GM18511 (cell line): ENCODE data around the gene GPR137B.
A peak's percentile ranks its signal among the peaks of the same experiment; 100 is the strongest.
"Not testable (repeated sequence)": the region's sequence is repeated elsewhere in the genome, so short reads cannot be mapped to it uniquely, and the experiment has no call there.

Source experiments
- ATAC-seq: cut with Tn5 transposase; IDR thresholded peaks from one replicate; pipeline ENCODE4 v1.9.1; 2021; ENCODE audit warnings: mild to moderate bottlenecking, moderate library complexity; ENCODE audit not compliant: unreplicated experiment

GPR137B gene

GRCh38 chr1:236159704-236160539 lies 17.6 kb downstream of the GPR137B start:
- ATAC-seq: peak; percentile 48

DNA sequence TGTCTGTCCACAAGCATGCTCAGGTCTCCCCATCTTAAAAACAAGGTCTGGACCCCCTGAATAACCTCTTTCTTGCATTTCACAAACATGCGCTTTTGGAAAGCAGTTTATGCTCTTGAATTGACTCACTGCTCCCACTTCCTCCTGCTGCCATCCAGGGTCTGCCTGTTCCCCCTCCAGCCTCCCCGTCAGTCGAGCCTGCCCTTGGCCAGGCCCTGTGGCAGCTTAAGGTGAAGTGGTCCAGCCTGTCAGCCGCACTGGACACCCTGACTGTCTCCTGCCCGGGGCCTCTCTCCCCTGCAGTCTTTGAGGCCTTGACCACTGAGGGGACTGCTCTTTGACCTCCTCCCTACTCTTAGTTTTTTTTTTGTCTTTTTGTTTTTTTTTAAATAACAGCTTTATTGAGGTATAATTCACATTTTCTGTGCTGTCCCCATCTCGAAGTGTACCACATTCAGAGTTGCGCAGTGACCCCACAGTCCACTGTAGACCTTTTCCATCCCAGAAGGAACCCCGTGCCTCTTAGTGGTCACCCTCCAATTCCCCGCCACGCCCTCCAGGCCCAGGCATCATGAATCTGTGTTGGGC lies 18.3 kb downstream of the GPR137B start:
- ATAC-seq: no peak

DNA sequence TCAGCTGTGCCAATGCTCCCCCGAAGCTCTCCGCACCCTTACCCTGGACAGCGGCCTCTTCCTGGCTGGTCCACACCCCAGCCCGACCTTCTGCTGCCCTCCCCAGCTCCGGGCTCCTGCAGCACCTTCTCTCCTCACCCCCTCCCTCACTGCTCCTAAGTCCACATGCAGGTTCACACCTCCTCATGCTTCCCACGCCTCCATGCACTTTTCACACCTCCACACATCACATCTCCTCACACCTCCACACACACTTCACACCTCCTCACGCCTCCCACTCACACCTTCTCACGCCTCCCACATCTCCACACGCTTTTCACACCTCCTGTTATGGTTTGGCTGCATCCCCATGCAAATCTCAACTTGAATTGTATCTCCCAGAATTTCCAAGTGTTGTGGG lies 18.9 kb downstream of the GPR137B start:
- ATAC-seq: no peak

GRCh38 chr1:236161755-236162154 lies 19.4 kb downstream of the GPR137B start:
- not testable (repeated sequence) for ATAC-seq

GRCh38 chr1:236163463-236164153 lies 21.3 kb downstream of the GPR137B start:
- ATAC-seq: no peak

DNA sequence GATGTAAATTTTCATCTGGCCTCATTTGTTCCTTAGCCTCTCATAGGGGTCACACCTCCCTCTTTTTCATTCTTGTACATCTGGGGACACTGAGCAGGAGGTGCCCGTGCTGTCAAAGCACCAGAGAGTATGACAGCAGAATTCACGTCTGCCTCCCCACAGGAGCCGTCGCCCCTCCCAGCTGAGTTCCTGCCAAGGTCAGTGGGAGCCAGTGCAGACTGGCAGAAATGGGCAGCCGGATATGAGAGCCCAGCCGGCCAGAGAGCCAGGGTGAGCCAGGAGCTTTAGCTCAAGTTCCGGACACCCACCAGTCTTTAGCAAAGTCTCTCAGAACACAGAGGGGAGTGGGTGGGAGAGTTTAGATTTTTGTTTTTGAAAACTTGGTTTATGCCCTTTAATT lies 21.9 kb downstream of the GPR137B start:
- ATAC-seq: no peak

DNA sequence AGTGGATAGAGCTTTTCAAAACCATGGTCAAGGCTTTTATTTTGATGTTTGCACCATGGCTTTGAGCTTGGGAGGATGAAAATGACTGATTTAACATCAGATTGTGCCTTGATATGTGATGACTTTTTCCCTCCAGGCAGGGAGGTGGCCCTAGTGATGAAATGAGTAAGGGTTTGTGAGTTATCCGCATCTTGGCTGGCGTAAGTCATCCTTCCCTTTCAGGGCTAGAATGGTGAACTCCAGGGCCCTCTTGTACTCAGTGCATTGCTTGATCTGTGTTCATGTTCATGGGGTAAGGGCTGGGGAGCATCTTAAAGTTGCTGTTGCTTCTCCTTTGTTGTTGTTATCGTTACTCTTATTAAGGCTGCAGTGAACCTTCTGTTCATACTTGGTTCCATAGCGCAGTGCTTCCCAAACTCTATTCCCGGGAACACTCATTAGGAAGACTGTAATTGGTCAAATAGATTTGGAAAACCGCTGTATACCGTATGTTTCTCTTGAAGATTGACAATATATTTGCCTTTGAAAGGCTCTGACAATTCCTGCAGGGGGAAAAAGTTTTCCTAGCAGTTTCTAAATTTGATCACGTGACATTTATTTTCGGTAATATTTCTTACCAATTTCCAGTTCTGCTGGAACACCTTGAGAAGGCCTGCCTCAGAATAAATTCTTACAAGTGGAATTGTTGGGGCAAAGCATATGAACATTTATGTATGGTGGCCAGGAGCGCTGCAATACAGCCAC lies 23.1 kb downstream of the GPR137B start:
- ATAC-seq: no peak

DNA sequence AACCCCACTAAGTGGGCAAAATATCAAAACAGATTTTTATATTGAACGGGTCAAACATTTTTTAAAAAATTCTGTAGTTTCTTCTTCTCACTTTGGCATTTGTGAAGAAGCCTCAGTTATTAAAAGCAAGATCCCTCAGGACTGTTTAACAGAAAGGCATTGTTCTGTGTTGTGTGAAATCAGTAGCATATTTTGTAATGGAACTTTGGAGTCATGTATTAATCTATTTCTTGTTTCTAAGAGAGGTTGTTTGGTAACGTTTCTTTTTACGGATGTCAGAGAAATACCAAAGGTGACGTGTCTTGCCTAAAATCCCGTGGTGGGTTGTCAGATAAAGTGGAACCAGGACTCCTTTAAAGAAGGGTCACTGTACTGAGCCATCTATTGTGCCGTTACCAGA lies 23.7 kb downstream of the GPR137B start:
- no peak for ATAC-seq

- ATAC-seq: no peak
Observed at GRCh38 chr1:236167154-236167553, 24.8 kb downstream of the GPR137B start.

GRCh38 chr1:236167578-236167977 lies 25.2 kb downstream of the GPR137B start:
- no peak for ATAC-seq

- no peak for ATAC-seq
Observed at GRCh38 chr1:236168716-236169429, 26.5 kb downstream of the GPR137B start.

DNA sequence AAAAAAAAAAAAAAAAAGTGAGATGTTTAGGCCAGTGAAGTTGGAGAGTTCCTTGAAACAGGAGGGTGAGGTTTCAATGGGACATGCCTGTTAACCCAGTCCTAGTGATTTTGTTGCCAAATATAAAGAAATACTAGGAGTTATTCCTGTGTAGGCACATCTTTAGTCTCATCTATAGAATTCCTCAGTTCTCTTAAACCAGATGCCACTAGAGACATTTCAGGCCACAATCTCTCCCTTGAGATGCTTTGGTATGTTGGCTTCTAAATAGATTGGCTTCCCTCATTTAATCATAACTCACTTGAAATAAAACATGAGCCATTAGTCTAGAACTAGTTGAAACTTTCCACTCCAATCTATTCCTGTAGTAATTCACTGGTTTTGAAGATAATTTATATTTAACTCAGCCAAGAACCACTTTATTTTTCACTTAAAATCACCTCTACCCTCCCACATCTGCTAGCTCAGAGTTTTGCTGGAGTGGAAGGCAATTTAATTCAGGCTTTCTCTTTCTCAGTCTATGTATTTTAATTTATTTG lies 29.8 kb downstream of the GPR137B start:
- no peak for ATAC-seq

DNA sequence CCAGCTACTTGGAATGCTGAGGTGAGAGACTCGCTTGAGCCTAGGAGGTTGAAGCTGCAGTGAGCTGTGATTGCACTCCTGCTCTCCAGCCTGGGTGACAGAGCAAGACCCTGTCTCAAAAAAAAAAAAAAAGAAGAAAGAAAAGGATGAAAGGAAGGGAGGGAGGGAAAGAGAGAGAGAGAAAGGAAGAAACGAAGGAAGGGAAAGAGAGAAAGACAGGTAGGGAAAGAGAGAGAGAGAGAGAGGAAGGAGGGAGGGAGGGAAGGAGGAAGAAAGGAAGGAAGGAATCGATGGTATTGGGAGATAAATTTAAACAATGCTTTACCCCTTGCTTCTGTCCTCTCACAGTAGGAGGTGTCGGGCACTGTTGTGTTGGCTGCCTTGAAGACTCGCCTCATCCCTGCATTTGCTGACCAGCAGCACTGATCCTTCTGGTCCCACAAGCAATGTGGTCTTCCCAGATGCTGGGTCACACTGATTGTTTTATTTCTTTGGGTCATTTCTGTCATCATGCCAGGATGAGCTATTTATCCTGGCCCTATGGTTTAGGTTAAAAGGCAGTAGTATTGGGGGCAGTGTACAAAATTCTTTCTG lies 30.9 kb downstream of the GPR137B start:
- ATAC-seq: no peak

DNA sequence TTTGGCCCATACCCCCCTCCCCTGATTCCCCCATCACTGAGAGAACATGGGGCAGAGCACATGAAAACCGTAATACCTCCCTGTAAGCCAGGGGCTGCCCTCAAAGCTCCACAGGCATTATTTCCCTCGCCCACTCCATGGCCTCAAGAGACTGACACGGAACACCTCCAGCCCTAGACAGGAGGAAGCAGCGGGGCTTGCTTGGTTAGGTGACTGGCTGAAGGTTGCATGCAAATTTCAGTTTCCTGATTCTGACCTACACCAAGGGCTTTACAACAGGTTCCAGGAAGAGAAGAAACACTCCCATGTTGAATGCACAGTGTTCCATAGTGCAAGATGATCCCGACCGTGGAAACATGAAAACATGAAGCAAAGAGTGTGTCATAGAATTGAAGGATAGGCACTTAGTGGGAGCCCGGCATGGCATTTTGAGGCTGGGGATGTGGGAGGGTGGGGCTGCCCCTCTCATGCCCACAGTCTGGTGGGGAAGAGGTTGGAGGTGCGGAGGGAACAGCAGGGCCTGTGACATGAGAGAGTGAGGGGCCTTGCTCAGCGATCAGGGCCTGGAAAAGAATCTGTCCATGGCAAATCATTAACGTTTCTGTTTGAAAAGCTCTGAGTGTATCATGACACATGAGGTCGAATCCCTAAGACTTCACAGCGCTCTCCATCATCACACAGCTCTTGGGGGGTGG lies 33.5 kb downstream of the GPR137B start:
- peak; percentile 84 for ATAC-seq

GRCh38 chr1:236176337-236177336 lies 34.3 kb downstream of the GPR137B start:
- ATAC-seq: no peak

- no peak for ATAC-seq
Observed at GRCh38 chr1:236179634-236180033, 37.3 kb downstream of the GPR137B start.

- ATAC-seq: no peak
Observed at GRCh38 chr1:236181059-236181458, 38.7 kb downstream of the GPR137B start.

- no peak for ATAC-seq
Observed at GRCh38 chr1:236185687-236186086, 43.3 kb downstream of the GPR137B start.
